ENCODE data around the gene KAZN. TPM values are rescaled to one million over a fixed set of nuclear protein-coding genes. Genes with fewer than 3 reads are reported as not detected.
A peak's percentile ranks its signal among the peaks of the same experiment; 100 is the strongest.

KAZN gene
- total and polyA plus RNA-seq, 2 of the 8 experiments (the other 6 are each of a cell fraction or from before 2014, with no cell fraction given), result 3.7 to 11.8 TPM

DNA sequence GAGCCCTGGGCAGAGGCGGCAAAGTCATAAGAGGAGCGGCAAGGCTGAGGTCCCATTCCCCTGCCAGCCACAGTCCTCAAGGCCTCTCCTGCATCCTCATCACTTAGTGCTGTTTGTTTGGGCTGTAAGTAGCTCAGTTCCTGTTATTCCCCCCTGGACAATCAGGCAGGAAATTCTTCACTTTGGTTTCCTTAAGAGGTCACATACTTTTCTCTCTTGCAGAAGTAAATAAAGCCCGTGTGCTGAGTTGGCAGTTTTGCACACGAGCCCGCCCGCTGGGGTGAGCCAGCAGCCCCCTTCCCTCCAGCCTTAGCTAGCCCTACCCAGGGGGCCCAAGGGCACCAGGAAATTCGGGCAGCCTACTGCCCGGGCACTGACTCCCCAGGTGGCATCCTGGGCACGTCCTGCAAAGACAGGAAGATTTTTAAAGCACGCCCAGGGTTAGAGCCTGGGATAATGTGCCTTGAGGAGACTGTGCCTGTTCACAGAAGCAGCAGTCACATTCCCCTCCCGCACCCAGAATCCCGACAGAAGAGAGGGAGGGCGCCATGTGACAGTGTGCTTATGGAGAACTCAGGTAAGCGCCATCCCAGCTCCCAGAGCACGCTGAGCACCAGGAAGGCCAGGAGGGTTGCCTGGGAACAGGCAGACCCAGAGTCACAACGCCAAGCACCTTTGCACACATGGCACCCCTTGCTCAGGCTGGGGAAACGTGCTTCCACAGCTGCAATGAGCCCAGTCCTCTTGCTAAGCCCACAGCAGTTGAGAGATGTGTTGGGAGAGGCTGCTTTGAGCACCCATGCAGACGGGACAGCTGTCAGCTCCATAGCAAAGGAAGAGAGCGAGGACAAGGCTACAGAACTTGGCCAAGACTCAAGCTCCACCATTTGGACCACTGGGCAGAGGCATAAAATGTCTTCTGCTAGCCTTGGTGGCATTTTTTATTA lies 410.6 kb downstream of the KAZN start:
- no peaks in the 10 kb centered on the region for H3K79me2 ChIP-seq (ENCODE audit: control insufficient read depth in 1 of 2, insufficient read depth in 2 of 2, low read length in 2 of 2)
- no peak overlapping the region for H3K4ac ChIP-seq (replicated peaks; ENCODE audit: insufficient read length, low read depth, low read length)
- H3K4me1 ChIP-seq (replicated peaks in 1 of 4; ENCODE audit: control insufficient read depth in 3 of 4, insufficient read depth in 4 of 4, low read length in 3 of 4), result peaks cover 0 to 8% (median 2%) of the 10 kb centered on the region in 4 experiments; a peak in 6 of 7 replicates
- H3K18ac ChIP-seq (ENCODE audit: extremely low read depth, low read length), result no peak overlapping the region; the same call in 1 of the 2 replicates
- CTCF ChIA-PET (ENCODE audit: partially characterized antibody), result interaction anchor here (0.8 to 2.0 kb wide), 9 partner anchors 11 to 271 kb away, joined by 3 to 12 read pairs (median 4); no protein-coding TSS in a partner anchor
- no peaks in the 10 kb centered on the region for H3K27me3 ChIP-seq (replicated peaks in 1 of 4; ENCODE audit: control insufficient read depth in 3 of 4, extremely low read depth in 1 of 4, insufficient read depth in 3 of 4, low read length in 3 of 4)
- no peak overlapping the region for H2BK15ac ChIP-seq (ENCODE audit: low read length)
- TF ChIP-seq MAFK (IDR thresholded peaks at IDR 0.05; ENCODE audit: low read depth, low read length) (peak; percentile 82), USF2 (IDR thresholded peaks at IDR 0.05; ENCODE audit: low read length) (no peak), RBBP5 (IDR thresholded peaks at IDR 0.05; ENCODE audit: borderline replicate concordance, low read depth, low read length) (no peak)
- TF ChIP-seq, protein P1, sequence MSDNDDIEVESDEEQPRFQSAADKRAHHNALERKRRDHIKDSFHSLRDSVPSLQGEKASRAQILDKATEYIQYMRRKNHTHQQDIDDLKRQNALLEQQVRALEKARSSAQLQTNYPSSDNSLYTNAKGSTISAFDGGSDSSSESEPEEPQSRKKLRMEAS (IDR thresholded peaks at IDR 0.05), result 0 out of 2 replicates have a peak, but pooled peaks have one; percentile 15
- H3K4me3 ChIP-seq (ENCODE audit: extremely low read depth in 1 of 4, insufficient read depth in 2 of 4, low read depth in 3 of 4, low read length in 4 of 4), result no peak overlapping the region
- no peak overlapping the region for H2BK20ac ChIP-seq (ENCODE audit: low read length)
- no peaks in the 10 kb centered on the region; the same call in 1 of the 2 replicates for H3K23me2 ChIP-seq (ENCODE audit: low read depth, low read length)
- H4K91ac ChIP-seq (replicated peaks; ENCODE audit: insufficient read length, low read length), result peak overlapping the region; percentile 76
- POLR2A ChIA-PET (ENCODE audit: partially characterized antibody), result no interaction called here
- no peaks in the 10 kb centered on the region for H4K20me1 ChIP-seq (replicated peaks in 1 of 2; ENCODE audit: control insufficient read depth in 1 of 2, insufficient read depth in 2 of 2, low read length in 2 of 2)
- peak overlapping the region; percentile 60; the same call in 1 of the 2 replicates for H4K8ac ChIP-seq (ENCODE audit: extremely low read depth, insufficient read depth, low read length)
- peak overlapping the region; percentile 98; the same call in 1 of the 2 replicates for H2BK12ac ChIP-seq (ENCODE audit: low read depth, low read length)
- H3K9me3 ChIP-seq (ENCODE audit: insufficient read depth in 2 of 2, low read depth in 1 of 2, low read length in 1 of 2), result no peaks in the 10 kb centered on the region
- no peak overlapping the region for H2BK120ac ChIP-seq (replicated peaks; ENCODE audit: low read depth, low read length)
- H2BK5ac ChIP-seq (ENCODE audit: low read depth, low read length), result 0 out of 2 replicates have a peak overlapping the region, but pooled peaks have one; percentile 5
- no peak for DNase-seq (ENCODE audit: low read depth in 1 of 2, low spot score in 2 of 2)
- no peak overlapping the region for H3K4me2 ChIP-seq (ENCODE audit: insufficient read depth in 1 of 2, low read depth in 2 of 2, low read length in 2 of 2)
- H2AK5ac ChIP-seq (ENCODE audit: low read depth, low read length), result no peak overlapping the region
- no peak for FAIRE-seq
- H2AFZ ChIP-seq (ENCODE audit: low read length), result no peak overlapping the region
- 83% methylated on average over 15 of the region's 19 CpGs; no CpG with 5 or more reads in 1 of the 2 experiments for WGBS, 2 experiments (ENCODE audit: extremely low coverage in 1 of 2, insufficient coverage in 1 of 2, insufficient read length in 1 of 2, insufficient replicate concordance in 2 of 2, low coverage in 1 of 2, low lambda C conversion rate in 2 of 2, missing lambda C conversion rate in 1 of 2)
- no peak overlapping the region for H3K9ac ChIP-seq (replicated peaks in 1 of 4; ENCODE audit: extremely low read depth in 1 of 4, low read depth in 3 of 4, low read length in 3 of 4)
- no peak overlapping the region for H3K56ac ChIP-seq (replicated peaks; ENCODE audit: insufficient read length, low read depth, low read length)
- no peak overlapping the region for H3K23ac ChIP-seq (ENCODE audit: insufficient read length)
- no peak overlapping the region for H3K27ac ChIP-seq (ENCODE audit: low read depth, low read length)
- H3K14ac ChIP-seq (ENCODE audit: insufficient read length), result no peak overlapping the region
- H4K5ac ChIP-seq (ENCODE audit: insufficient read length, low read depth, low read length), result no peak overlapping the region
- no peaks in the 10 kb centered on the region; the same call in 1 of the 2 replicates for H3K79me1 ChIP-seq (ENCODE audit: low read depth, low read length)
- no peaks in the 10 kb centered on the region for H3K36me3 ChIP-seq (ENCODE audit: control insufficient read depth in 2 of 4, insufficient read depth in 4 of 4, low read length in 3 of 4)
